Dedifferentiated amniotic fluid mesenchymal stem cell (primary cell): ENCODE measurements around the gene FAM76A.
"Not testable (repeated sequence)": the region's sequence is repeated elsewhere in the genome, so short reads cannot be mapped to it uniquely, and the experiment has no call there.

Source experiments
- DNase-seq: peaks from one replicate; pipeline ENCODE4 v3.0.0-alpha.2; 2016; ENCODE audit errors: extremely low spot score

Gene FAM76A

DNA sequence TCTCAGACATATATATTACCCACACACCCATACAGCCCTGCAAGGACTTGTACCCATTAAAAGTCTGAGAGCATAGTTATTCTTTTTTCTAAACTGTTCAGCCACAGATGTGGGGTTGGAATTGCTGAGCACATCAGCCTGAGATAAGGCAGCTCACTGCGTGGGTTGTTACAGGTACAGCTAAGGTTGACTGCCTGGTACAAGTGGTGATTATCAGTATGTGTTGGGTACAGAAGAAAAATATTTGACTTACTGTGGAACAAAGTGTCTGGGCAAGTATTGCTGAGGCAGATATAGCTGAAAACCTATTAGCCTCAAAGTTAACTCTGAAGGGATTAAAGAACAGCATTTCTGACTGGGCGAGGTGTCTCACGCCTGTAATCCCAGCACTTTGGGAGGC, 52.3 kb downstream of the FAM76A start:
- no peak for DNase-seq

DNA sequence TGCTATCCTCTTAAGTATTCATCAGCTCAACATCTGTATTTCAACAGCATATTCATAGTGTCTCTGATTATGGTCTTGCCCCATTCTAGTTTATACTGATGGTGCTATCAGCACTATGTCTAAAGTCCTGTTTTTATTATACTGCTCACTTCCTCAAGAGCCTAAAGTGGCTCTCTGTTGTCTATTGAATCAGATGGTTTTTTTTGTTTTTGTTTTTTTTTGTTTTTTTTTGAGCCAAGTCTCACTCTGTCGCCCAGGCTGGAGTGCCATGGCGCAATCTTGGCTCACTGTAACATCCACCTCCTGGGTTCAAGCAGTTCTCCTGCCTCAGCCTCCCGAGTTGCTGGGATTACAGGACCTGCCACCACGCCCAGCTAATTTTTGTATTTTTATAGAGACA, 53.4 kb downstream of the FAM76A start:
- DNase-seq = no peak

DNA sequence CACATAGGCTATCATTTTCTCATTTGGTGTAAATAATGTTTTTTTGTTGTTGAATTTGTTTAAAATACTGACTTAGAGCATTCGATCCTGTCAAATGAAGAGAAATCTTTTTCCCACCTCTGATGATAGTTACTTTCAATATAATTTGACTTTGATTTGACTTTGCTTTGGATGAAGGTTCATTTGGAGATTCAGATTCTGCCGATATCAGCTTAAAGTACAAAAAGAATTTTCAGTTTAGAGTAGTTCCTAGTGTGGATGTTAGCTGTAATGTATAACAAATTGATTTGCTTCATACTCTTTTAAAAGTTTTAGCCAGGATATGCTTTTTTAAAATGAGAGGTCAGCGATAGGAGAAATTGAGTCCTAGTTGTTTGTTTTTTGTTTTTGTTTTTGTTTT, 57.2 kb downstream of the FAM76A start:
- no peak for DNase-seq

GRCh38 chr1:27784700-27785099, 58.9 kb downstream of the FAM76A start:
- DNase-seq = no peak

GRCh38 chr1:27785781-27786455, 60.2 kb downstream of the FAM76A start:
- peak; percentile 19 for DNase-seq

DNA sequence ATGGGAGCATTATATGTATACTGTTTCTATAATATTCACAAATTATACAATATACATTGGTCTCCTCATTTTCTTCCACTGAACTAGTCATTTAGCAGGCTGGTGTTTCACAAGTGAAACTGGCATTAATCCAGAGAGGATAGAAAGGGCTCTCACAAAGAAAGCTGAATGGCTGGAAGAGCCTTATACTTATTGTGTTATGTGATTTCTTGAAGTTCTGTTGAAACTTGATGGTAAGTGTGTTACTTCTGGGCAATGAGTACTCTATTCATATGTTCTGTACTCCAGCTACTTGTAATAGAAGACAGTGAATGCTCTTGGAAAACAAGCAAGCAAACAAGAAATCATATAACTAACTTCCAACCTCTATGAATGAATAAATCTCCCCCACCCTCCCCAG, 62.1 kb downstream of the FAM76A start:
- DNase-seq = peak; percentile 43

DNA sequence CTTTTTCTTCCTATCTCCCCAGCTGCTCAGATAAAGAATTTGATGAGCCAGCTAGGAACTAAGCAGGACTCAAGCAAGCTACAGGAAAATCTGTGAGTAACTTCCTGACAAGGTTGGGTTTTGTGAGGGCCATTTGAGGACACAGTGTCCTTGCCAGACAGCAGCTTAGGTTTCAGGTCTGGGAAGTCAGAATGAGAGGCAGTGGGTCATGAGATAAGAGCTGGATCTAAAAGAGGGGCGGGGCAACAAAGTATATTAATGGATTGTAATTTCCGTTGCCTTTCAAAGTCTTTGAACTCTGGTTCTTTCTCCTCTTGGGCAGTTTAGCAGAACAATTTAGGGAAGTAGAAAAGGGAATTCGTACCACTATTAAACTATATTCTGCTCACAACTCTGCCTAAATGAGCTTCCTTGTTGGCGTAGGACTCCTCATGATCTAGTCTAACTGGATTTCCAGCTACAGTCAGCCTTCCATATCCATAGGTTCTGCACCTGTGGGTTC, 63.8 kb downstream of the FAM76A start:
- DNase-seq = no peak

GRCh38 chr1:27790270-27790669, 64.5 kb downstream of the FAM76A start:
- DNase-seq = not testable (repeated sequence)

DNA sequence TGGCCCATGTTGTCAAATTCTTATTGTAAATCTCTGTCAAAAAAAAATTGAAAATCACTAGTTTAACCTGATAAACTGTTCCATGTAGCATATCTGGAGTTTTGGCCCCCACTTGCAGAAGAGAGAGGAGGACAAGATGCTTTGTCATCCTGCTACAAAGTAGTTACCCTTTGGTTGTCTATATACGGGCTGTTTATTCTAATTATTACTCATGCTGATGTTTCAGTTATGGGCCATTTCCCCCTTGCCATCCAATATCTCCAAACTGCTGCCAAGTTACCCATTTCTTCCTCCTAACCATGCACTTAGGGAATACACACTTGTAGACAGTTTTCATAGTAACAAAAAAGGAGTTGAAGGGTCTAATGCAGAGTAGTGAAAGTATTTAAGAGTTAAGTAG, 69.8 kb downstream of the FAM76A start:
- no peak for DNase-seq

- DNase-seq = no peak
Measured at GRCh38 chr1:27804791-27805190, 79.0 kb downstream of the FAM76A start.

DNA sequence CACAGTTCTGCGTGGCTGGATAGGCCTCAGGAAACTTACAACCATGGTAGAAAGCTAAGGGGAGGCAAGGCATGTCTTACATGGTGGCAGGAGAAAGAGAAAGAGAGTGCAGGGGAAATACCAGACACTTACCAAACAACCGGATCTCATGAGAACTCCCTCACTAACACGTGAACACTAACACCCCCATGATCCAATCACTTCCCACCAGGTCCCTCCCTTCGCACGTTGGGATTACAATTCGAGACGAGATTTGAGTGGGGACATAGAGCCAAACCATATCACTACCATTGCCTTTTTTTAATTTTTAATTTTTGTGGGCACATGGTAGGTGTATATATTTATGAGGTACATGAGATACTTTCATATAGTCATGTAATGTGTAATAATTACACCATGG, 81.0 kb downstream of the FAM76A start:
- no peak for DNase-seq

DNA sequence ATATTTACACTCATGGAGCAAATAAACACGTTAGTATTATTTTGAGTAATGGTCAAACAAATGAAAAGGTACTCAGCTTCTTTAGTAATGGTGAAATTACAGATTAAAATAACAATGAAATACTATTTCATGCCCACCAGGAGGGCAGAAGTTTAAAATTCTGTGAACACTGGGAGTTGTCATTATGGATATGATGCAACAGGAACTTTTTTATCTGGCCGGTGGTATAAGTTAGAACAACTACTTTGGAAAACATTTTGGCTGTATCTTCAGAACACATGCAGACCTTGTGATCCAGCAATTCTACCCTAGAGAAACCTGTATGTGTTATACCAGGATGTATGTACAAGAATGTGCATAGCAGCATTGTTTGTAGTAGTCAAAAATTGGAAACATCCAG, 81.6 kb downstream of the FAM76A start:
- no peak for DNase-seq

DNA sequence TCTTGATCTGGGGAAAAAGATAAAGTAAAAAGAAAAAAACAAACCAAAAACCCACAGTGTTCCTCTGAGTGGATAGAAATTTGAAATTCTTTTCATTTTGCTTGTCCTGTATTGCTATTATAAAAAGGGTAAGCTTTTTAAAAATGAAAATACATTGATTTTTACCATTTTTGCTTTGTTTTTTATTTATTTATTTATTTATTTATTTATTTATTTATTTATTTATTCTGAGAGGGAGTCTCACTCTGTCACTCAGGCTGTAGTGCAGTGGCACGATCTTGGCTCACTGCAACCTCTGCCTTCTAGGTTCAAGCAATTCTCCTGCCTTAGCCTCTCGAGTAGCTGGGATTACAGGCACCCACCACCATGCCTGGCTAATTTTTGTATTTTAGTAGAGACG, 82.4 kb downstream of the FAM76A start:
- DNase-seq = not testable (repeated sequence)

- DNase-seq = no peak
Measured at GRCh38 chr1:27809883-27810282, 84.1 kb downstream of the FAM76A start.

DNA sequence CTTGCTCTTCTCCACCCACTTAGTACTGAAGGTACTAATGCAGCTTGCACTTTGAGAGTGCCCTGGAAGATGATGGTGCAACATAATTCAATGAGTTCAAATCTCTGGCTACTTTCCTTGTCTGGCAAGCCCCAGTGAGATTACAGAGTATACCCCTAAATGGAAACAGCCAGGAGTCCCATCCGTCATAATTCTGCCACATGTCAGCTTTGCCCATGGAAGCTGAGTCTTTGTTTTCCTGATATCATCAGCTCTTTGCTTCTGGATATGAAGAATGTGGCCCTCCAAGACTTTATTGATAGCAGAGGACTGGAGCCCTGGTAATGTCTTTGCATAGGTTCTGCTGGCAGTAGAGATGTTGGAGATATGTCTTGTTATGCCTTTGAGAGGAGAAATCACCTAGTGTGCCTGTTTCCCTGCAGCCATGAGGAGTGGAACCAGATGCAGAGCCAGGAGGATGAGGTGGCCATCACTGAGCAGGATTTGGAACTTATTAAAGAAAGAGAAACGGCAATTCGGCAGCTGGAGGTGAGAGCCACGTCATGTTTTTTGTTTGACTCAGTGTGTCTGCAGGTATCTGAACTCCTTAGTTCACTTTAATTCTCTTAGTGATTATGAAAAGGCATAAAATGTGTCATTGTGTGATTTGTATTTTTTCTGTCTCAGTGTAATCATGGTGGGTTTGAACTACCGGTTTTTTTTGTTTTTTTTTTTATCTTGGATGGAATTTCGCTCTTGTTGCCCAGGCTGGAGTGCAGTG, 86.2 kb downstream of the FAM76A start:
- no peak for DNase-seq
